Esophagus muscularis mucosa (tissue), 4 donors: ENCODE data around the gene TMEM143. TPM values are rescaled to one million over a fixed set of nuclear protein-coding genes. Genes with fewer than 3 reads are reported as not detected.

Experiments used
- DNase-seq: peaks from one replicate; pipeline ENCODE4 v3.0.0-alpha.2; 2017; ENCODE audit errors: extremely low spot score
- H3K27ac ChIP-seq, 4 donors: fragments of 200-600 bp; sonication (generic); replicated peaks in 1 of 4; 1 replicate in 3 of 4; 2 replicates in 1 of 4; pipeline ENCODE4 v1.5.1; 2016 to 2019; ENCODE audit warnings: mild to moderate bottlenecking in 1 of 4
- H3K27me3 ChIP-seq, 4 donors: fragments of 200-600 bp; sonication (generic); one replicate each; pipeline versions ENCODE4 v1.5.1 to v1.6.0; 2016 to 2019
- H3K36me3 ChIP-seq, 4 donors: fragments of 200-600 bp; sonication (generic); one replicate each; pipeline ENCODE4 v1.5.1; 2016 to 2019
- H3K4me1 ChIP-seq, 4 donors: fragments of 200-600 bp; sonication (generic); one replicate each; pipeline ENCODE4 v1.5.1; 2016 to 2019
- H3K4me3 ChIP-seq, 4 donors: fragments of 200-600 bp; sonication (generic); 1 replicate in 2 of 4; 2 replicates in 2 of 4; pipeline ENCODE4 v1.5.1; 2016 to 2019; ENCODE audit warnings: mild to moderate bottlenecking in 4 of 4, moderate library complexity in 1 of 4
- H3K9me3 ChIP-seq, 4 donors: fragments of 200-600 bp; sonication (generic); 1 replicate in 3 of 4; 2 replicates in 1 of 4; pipeline ENCODE4 v1.5.1; 2016 to 2019
- CTCF ChIP-seq, 3 experiments: fragments of 200-600 bp in 2 of 3; fragments of 450-650 bp in 1 of 3; sonication (generic) in 2 of 3; IDR thresholded peaks; one replicate each; pipeline ENCODE4 v1.5.1; 2017 to 2019; ENCODE audit warnings: antibody characterized with exemption in 3 of 3, mild to moderate bottlenecking in 2 of 3, moderate library complexity in 1 of 3
- EP300 ChIP-seq: sonication (generic); formaldehyde crosslinking; IDR thresholded peaks from one replicate; pipeline ENCODE4 v1.6.1; 2017; ENCODE audit warnings: antibody characterized with exemption
- POLR2A ChIP-seq: fragments of 450-650 bp; IDR thresholded peaks from one replicate; pipeline ENCODE4 v1.6.1; 2017; ENCODE audit warnings: antibody characterized with exemption, moderate library complexity, mild to moderate bottlenecking, low read depth
- POLR2AphosphoS5 ChIP-seq, 2 donors: sonication (generic); formaldehyde crosslinking; IDR thresholded peaks; one replicate each; pipeline ENCODE4 v1.6.1; 2017; ENCODE audit warnings: antibody characterized with exemption in 2 of 2
- WGBS: methylation state at CpG from one replicate; pipeline ENCODE4 v1.1.5; 2018; 5-methylcytosine and 5-hydroxymethylcytosine counted together
- intact Hi-C: fragments of 100-400 bp; cut with DNase I; formaldehyde crosslinking; loops from one replicate; pipeline ENCODE4 v1.15.1; 2023
- total RNA-seq, 4 donors: library from RNA; depleted of rRNA; stranded (reverse); fragments of >200 nt; gene quantifications; one replicate each; pipeline versions ENCODE4 v1.1.0 to v1.2.1, GENCODE V29; 2016

Gene TMEM143
- total RNA-seq, 4 donors from 2014 or later = 4.8 to 8.3 (median 7.1) TPM

GRCh38 chr19:48401287-48401686 lies 37.5 kb upstream of the TMEM143 start:
- Histone ChIP-seq H3K27me3 (peaks cover 0 to 43% (median 20%) of the 10 kb centered on the region in 4 donors), H3K4me1 (peaks cover 8 to 28% (median 20%) of the 10 kb centered on the region in 4 donors), H3K9me3 (peaks cover 0 to 6% (median 2%) of the 10 kb centered on the region in 4 donors), H3K36me3 (no peaks in the 10 kb centered on the region), H3K4me3 (no peak overlapping the region), H3K27ac (no peak overlapping the region)
- WGBS = 76% methylated on average over 5 of the region's 5 CpGs
- no peak for DNase-seq
- intact Hi-C loops = no loop called here
- no peak for TF ChIP-seq EP300
- no peak for TF ChIP-seq POLR2A
- TF ChIP-seq CTCF (IDR thresholded peaks at IDR 0.05) = no peak
- no peak for TF ChIP-seq POLR2AphosphoS5 (IDR thresholded peaks at IDR 0.05)

GRCh38 chr19:48400018-48400742 lies 36.4 kb upstream of the TMEM143 start:
- Histone ChIP-seq H3K36me3 (no peaks in the 10 kb centered on the region), H3K4me1 (peaks cover 8 to 33% (median 20%) of the 10 kb centered on the region in 4 donors), H3K27ac (peak overlapping the region in 1 of 4 donors; percentile 36), H3K27me3 (peaks cover 3 to 44% (median 31%) of the 10 kb centered on the region in 4 donors), H3K9me3 (no peaks in the 10 kb centered on the region), H3K4me3 (peak overlapping the region in 2 of 4 donors; percentile 6)
- 44% methylated on average over 13 of the region's 14 CpGs for WGBS
- no peak for DNase-seq
- TF ChIP-seq CTCF (IDR thresholded peaks at IDR 0.05) = no peak
- no peak for TF ChIP-seq POLR2AphosphoS5 (IDR thresholded peaks at IDR 0.05)
- no peak for TF ChIP-seq POLR2A
- TF ChIP-seq EP300 = no peak
- intact Hi-C loops = no loop called here

GRCh38 chr19:48398375-48399235 lies 34.9 kb upstream of the TMEM143 start:
- 45% methylated on average over 11 of the region's 104 CpGs for WGBS
- Histone ChIP-seq H3K27ac (no peak overlapping the region), H3K4me1 (peaks cover 19 to 49% (median 33%) of the 10 kb centered on the region in 4 donors), H3K27me3 (peaks cover 7 to 58% (median 47%) of the 10 kb centered on the region in 4 donors), H3K4me3 (peak overlapping the region; percentile 44 to 62 (median 46)), H3K9me3 (no peaks in the 10 kb centered on the region), H3K36me3 (no peaks in the 10 kb centered on the region)
- no peak for TF ChIP-seq EP300
- peak; percentile 17 to 37 for TF ChIP-seq POLR2AphosphoS5 (IDR thresholded peaks at IDR 0.05)
- no peak for TF ChIP-seq CTCF (IDR thresholded peaks at IDR 0.05)
- TF ChIP-seq POLR2A = no peak
- DNase-seq = no peak
- intact Hi-C loops = no loop called here

GRCh38 chr19:48398102-48398374 lies 34.3 kb upstream of the TMEM143 start:
- no peak for DNase-seq
- Histone ChIP-seq H3K4me3 (peak overlapping the region; percentile 44 to 62 (median 46)), H3K9me3 (no peaks in the 10 kb centered on the region), H3K4me1 (peaks cover 22 to 54% (median 38%) of the 10 kb centered on the region in 4 donors), H3K36me3 (no peaks in the 10 kb centered on the region), H3K27ac (no peak overlapping the region), H3K27me3 (peaks cover 7 to 63% (median 52%) of the 10 kb centered on the region in 4 donors)
- TF ChIP-seq POLR2A (no peak), POLR2AphosphoS5 (IDR thresholded peaks at IDR 0.05) (no peak), EP300 (no peak), CTCF (IDR thresholded peaks at IDR 0.05) (no peak)
- intact Hi-C loops = no loop called here
- 9% methylated on average over 16 of the region's 17 CpGs for WGBS
